ENCODE data around the gene TSEN2. TPM values are rescaled to one million over a fixed set of nuclear protein-coding genes. Genes with fewer than 3 reads are reported as not detected.
"Not testable (repeated sequence)": the region's sequence is repeated elsewhere in the genome, so short reads cannot be mapped to it uniquely, and the experiment has no call there.

TSEN2 gene
- polyA plus RNA-seq (ENCODE audit: insufficient read length in 10 of 10): 10 to 100 TPM in 6 of 10 donors, 1 to 10 TPM in 4; 7.6 to 15.4 (median 11.0) TPM
- long read RNA-seq, donor 1: 0 reads
- long read RNA-seq, donor 2, partial matches to known transcripts: 0 of 1 reads
- long read RNA-seq, donor 2, other reads (novel, unspliced or antisense): 0 of 1 reads
- long read RNA-seq, donor 3: 0 reads
- long read RNA-seq, donor 4: 0 reads
- long read RNA-seq, donor 5, partial matches to known transcripts: 0 of 1 reads
- long read RNA-seq, donor 5, other reads (novel, unspliced or antisense): 0 of 1 reads
- long read RNA-seq, donor 6, partial matches to known transcripts: 0 of 1 reads
- long read RNA-seq, donor 6, other reads (novel, unspliced or antisense): 0 of 1 reads
- long read RNA-seq, donor 7: 0 reads
- long read RNA-seq, donor 8: 0 reads
- long read RNA-seq, donor 9: 0 reads

DNA sequence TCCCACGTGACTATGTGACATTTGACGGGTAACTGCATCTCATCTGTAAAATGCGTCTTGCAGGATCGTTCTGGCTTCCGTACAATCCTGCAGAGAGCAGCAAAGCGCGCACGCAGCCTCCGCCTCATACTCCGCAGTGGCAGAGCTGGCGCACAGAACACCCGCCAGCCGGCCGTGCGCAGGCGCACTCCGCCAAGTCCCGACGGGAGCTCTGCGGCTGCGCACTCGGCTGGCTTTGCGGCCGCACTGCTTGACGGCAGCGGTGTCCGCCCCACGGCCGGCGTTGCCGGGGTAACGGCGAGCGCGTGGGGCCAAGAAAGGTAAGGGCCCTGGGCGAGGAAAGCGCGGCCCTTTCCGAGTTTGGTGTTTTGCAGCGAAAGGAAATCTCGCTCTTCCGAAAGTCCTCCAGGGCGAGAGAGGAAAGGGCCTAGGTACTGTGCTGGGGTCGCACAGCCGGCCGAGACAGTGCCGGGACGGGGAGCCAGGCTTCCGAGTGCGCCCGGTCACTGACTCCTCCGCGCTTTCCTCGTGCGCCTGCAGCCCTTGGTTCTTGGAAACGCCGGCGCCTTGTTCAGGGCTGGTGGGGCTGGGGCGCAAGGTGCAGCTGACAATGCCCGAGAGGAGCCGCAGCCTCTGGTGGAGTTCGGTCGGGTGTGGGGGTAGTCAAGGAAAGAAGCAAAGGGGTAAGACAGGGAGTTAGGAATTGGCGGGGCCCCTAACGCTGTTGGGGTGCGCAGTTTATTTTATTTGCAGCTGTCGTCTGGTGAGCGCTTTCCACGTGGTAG is at the start of gene TSEN2:
TSS of gene TSEN2 (plus strand) at position 283 of the 785 bp plus-strand sequence. CDS start 5,321 bp downstream, outside the sequence.
- peak; percentile 94 to 99 (median 97) for DNase-seq

GRCh38 chr3:12436514-12437220 is 47.6 kb upstream of the TSEN2 start:
- DNase-seq: peak; percentile 71 to 90 (median 81)

- no peak for DNase-seq
Measured at GRCh38 chr3:12437221-12437605, 47.1 kb upstream of the TSEN2 start.

DNA sequence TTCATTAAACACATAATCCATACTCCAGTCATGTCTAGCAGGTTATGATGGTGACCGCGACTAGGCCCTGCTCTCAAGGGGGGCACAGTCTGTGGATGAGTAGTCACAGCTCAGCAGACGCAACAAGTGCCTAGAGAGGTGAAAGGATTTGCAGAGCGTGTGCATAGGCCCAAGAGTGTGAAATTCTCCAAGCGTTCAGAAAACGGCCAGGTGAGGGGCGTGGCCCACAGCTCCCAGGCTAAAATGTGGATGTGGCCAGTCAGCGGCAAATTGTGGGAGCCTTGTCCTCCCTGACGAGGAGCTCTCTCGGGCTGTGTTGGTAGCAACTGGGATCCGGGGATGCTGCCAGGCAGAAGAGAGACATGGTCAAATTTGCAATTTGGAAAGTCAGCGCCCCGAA is 46.4 kb upstream of the TSEN2 start:
- no peak for DNase-seq

GRCh38 chr3:12438318-12438717 is 46.0 kb upstream of the TSEN2 start:
- DNase-seq: no peak

GRCh38 chr3:12439161-12439940 is 44.9 kb upstream of the TSEN2 start:
- peak in 1 of 3 donors; percentile 37 for DNase-seq

- DNase-seq: peak; percentile 49 to 89 (median 73)
Measured at GRCh38 chr3:12440927-12441714, 43.2 kb upstream of the TSEN2 start.

DNA sequence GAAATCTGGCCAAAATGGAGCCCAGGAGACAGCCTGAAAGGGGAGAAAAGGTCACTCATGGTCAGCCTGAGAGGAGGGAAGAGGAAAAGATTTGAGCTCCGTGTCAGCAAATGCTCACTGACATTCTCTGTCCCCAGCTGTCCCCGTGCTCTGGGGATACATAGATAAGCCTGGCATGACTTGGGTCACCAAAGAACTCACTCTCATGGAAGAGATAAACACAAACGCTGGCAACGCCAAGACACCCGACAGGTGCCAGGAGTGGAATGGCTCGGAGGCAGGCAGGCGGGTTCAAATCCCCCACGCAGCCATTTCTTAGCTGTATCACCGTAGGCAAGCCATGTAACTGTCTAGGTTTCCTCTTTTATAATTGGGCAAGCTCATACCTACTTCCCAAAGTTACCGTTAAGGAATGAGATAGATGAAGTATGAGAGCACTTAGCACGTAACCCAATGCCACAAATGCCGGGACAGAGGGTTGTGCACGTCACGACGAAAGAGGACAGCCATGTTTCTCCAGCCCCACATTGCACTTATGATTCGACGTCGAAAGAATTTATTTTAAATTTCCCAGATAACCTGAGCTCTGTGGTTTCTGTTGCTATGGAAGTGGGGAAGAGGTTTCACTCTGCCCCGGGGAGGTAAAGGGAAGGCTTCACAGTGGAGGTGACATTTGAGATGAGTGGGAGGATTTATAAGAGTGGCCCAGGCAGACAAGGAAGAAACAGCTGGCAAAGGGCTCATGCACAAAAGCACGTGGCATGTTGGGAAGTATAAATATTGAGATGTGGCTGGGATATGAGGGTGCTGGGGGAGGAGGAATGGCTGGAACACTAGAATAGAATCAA is 41.4 kb upstream of the TSEN2 start:
- no peak for DNase-seq

- no peak for DNase-seq
Measured at GRCh38 chr3:12443781-12444522, 40.3 kb upstream of the TSEN2 start.

- no peak for DNase-seq
Measured at GRCh38 chr3:12444582-12445471, 39.5 kb upstream of the TSEN2 start.

GRCh38 chr3:12445523-12446240 is 38.6 kb upstream of the TSEN2 start:
- no peak for DNase-seq

GRCh38 chr3:12446298-12446697 is 38.0 kb upstream of the TSEN2 start:
- no peak for DNase-seq

DNA sequence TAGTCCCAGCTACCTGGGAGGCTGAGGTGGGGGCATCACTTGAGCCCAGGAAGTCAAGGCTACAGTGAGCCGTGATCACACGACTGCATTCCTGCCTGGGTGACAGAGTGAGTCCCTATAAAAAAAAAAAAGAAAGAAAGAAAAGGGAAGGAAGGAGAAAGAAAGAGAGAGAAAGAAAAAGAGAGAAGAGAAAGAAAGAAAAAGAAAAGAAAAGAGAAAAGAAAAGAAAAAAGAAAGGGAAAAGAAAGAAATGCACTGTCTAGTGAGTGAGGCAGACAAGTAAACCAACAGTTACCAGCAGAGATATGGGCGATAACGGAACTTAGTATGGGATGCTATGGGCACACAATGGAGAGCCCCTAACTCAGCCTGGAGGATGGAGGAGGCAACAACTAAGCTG is 37.2 kb upstream of the TSEN2 start:
- DNase-seq: no peak

DNA sequence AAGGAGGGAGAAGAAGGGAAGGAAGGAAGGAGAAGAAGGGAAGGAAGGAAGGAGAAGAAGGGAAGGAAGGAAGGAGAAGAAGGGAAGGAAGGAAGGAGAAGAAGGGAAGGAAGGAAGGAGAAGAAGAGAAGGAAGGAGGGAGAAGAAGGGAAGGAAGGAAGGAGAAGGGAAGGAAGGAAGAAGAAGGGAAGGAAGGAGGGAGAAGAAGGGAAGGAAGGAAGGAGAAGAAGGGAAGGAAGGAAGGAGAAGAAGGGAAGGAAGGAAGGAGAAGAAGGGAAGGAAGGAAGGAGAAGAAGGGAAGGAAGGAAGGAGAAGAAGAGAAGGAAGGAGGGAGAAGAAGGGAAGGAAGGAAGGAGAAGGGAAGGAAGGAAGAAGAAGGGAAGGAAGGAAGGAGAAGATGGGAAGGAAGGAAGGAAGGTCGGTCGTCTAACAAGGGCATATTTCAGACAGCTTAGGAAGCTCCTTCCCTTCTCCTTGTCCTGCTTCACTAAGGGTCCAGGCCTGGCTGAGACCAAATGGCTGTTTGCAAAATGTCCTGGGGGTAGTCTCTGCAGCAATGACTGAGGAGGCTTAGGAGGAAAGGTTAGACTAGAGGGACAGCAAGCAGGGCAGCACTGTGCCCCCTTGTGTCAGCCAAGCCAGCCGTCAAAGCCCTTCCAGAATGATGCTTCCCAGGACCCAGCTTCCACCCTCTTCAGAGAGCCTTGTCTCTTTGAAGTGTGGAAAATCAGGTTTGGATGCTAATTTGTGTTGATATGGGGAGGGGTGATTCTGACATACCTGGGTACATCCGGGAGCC is 35.7 kb upstream of the TSEN2 start:
- DNase-seq: not testable (repeated sequence)

- no peak for DNase-seq
Measured at GRCh38 chr3:12449889-12450682, 34.2 kb upstream of the TSEN2 start.
